ENCODE data around the gene HOXA4.

HOXA4 gene

GRCh38 chr7:27101957-27102580 is 28.5 kb downstream of the HOXA4 start:
- TF ChIP-seq SPI1 (IDR thresholded peaks at IDR 0.05; ENCODE audit: low read depth, low read length), result no peak
- no peak for TF ChIP-seq POU2F2 (IDR thresholded peaks at IDR 0.05; ENCODE audit: low read depth, low read length)
- TF ChIP-seq TAF1 (IDR thresholded peaks at IDR 0.05; ENCODE audit: low read depth, low read length), result no peak
- TF ChIP-seq PAX5 (IDR thresholded peaks at IDR 0.05; ENCODE audit: insufficient read depth, low read length, severe bottlenecking), result no peak
- no peak for TF ChIP-seq POLR2AphosphoS5 (IDR thresholded peaks at IDR 0.05; ENCODE audit: low read depth, low read length)
- no peak for TF ChIP-seq POLR2A (IDR thresholded peaks at IDR 0.05; ENCODE audit: low read depth, low read length)
- FAIRE-seq (no peak), DNase-seq (ENCODE audit: insufficient read length, low spot score) (no peak)

GRCh38 chr7:27101171-27101956 is 29.2 kb downstream of the HOXA4 start:
- FAIRE-seq, result no peak
- no peak for DNase-seq (ENCODE audit: insufficient read length, low spot score)
- TF ChIP-seq PAX5 (IDR thresholded peaks at IDR 0.05; ENCODE audit: insufficient read depth, low read length, severe bottlenecking), result no peak
- TF ChIP-seq SPI1 (IDR thresholded peaks at IDR 0.05; ENCODE audit: low read depth, low read length), result no peak
- TF ChIP-seq POLR2AphosphoS5 (IDR thresholded peaks at IDR 0.05; ENCODE audit: low read depth, low read length), result no peak
- no peak for TF ChIP-seq POLR2A (IDR thresholded peaks at IDR 0.05; ENCODE audit: low read depth, low read length)
- no peak for TF ChIP-seq TAF1 (IDR thresholded peaks at IDR 0.05; ENCODE audit: low read depth, low read length)
- no peak for TF ChIP-seq POU2F2 (IDR thresholded peaks at IDR 0.05; ENCODE audit: low read depth, low read length)

GRCh38 chr7:27100694-27101170 is 29.8 kb downstream of the HOXA4 start:
- FAIRE-seq (no peak), DNase-seq (ENCODE audit: insufficient read length, low spot score) (no peak)
- no peak for TF ChIP-seq POLR2A (IDR thresholded peaks at IDR 0.05; ENCODE audit: low read depth, low read length)
- no peak for TF ChIP-seq TAF1 (IDR thresholded peaks at IDR 0.05; ENCODE audit: low read depth, low read length)
- no peak for TF ChIP-seq POU2F2 (IDR thresholded peaks at IDR 0.05; ENCODE audit: low read depth, low read length)
- TF ChIP-seq POLR2AphosphoS5 (IDR thresholded peaks at IDR 0.05; ENCODE audit: low read depth, low read length), result no peak
- no peak for TF ChIP-seq PAX5 (IDR thresholded peaks at IDR 0.05; ENCODE audit: insufficient read depth, low read length, severe bottlenecking)
- no peak for TF ChIP-seq SPI1 (IDR thresholded peaks at IDR 0.05; ENCODE audit: low read depth, low read length)

- FAIRE-seq (no peak), DNase-seq (ENCODE audit: insufficient read length, low spot score) (no peak)
- TF ChIP-seq TAF1 (IDR thresholded peaks at IDR 0.05; ENCODE audit: low read depth, low read length) (no peak), POLR2A (IDR thresholded peaks at IDR 0.05; ENCODE audit: low read depth, low read length) (no peak), PAX5 (IDR thresholded peaks at IDR 0.05; ENCODE audit: insufficient read depth, low read length, severe bottlenecking) (no peak), POLR2AphosphoS5 (IDR thresholded peaks at IDR 0.05; ENCODE audit: low read depth, low read length) (no peak), POU2F2 (IDR thresholded peaks at IDR 0.05; ENCODE audit: low read depth, low read length) (no peak), SPI1 (IDR thresholded peaks at IDR 0.05; ENCODE audit: low read depth, low read length) (no peak)
Observed at GRCh38 chr7:27099453-27100370, 30.8 kb downstream of the HOXA4 start.

GRCh38 chr7:27098578-27099451 is 31.7 kb downstream of the HOXA4 start:
- TF ChIP-seq PAX5 (IDR thresholded peaks at IDR 0.05; ENCODE audit: insufficient read depth, low read length, severe bottlenecking), result no peak
- no peak for TF ChIP-seq POU2F2 (IDR thresholded peaks at IDR 0.05; ENCODE audit: low read depth, low read length)
- no peak for TF ChIP-seq POLR2A (IDR thresholded peaks at IDR 0.05; ENCODE audit: low read depth, low read length)
- no peak for TF ChIP-seq TAF1 (IDR thresholded peaks at IDR 0.05; ENCODE audit: low read depth, low read length)
- TF ChIP-seq SPI1 (IDR thresholded peaks at IDR 0.05; ENCODE audit: low read depth, low read length), result no peak
- no peak for TF ChIP-seq POLR2AphosphoS5 (IDR thresholded peaks at IDR 0.05; ENCODE audit: low read depth, low read length)
- DNase-seq (ENCODE audit: insufficient read length, low spot score), result no peak
- FAIRE-seq, result no peak

GRCh38 chr7:27097686-27098577 is 32.6 kb downstream of the HOXA4 start:
- TF ChIP-seq TAF1 (IDR thresholded peaks at IDR 0.05; ENCODE audit: low read depth, low read length) (no peak), POU2F2 (IDR thresholded peaks at IDR 0.05; ENCODE audit: low read depth, low read length) (no peak), SPI1 (IDR thresholded peaks at IDR 0.05; ENCODE audit: low read depth, low read length) (no peak), POLR2AphosphoS5 (IDR thresholded peaks at IDR 0.05; ENCODE audit: low read depth, low read length) (no peak), PAX5 (IDR thresholded peaks at IDR 0.05; ENCODE audit: insufficient read depth, low read length, severe bottlenecking) (no peak), POLR2A (IDR thresholded peaks at IDR 0.05; ENCODE audit: low read depth, low read length) (no peak)
- DNase-seq (ENCODE audit: insufficient read length, low spot score) (no peak), FAIRE-seq (no peak)

GRCh38 chr7:27096768-27097514 is 33.6 kb downstream of the HOXA4 start:
- FAIRE-seq, result no peak
- no peak for DNase-seq (ENCODE audit: insufficient read length, low spot score)
- TF ChIP-seq TAF1 (IDR thresholded peaks at IDR 0.05; ENCODE audit: low read depth, low read length) (no peak), POLR2AphosphoS5 (IDR thresholded peaks at IDR 0.05; ENCODE audit: low read depth, low read length) (no peak), PAX5 (IDR thresholded peaks at IDR 0.05; ENCODE audit: insufficient read depth, low read length, severe bottlenecking) (no peak), SPI1 (IDR thresholded peaks at IDR 0.05; ENCODE audit: low read depth, low read length) (no peak), POLR2A (IDR thresholded peaks at IDR 0.05; ENCODE audit: low read depth, low read length) (no peak), POU2F2 (IDR thresholded peaks at IDR 0.05; ENCODE audit: low read depth, low read length) (no peak)
